PC-9 (cell line): ENCODE results near the gene DMRTA1.

Source experiments
- EZH2 ChIP-seq: fragments of 200-600 bp; sonication (generic); IDR thresholded peaks from 2 replicates; pipeline ENCODE4 v1.8.0; 2017; ENCODE audit warnings: antibody characterized with exemption, low read depth
- TF ChIP-seq, protein P1 (sequence below): fragments of 200-600 bp; sonication (generic); conservative IDR thresholded peaks from 2 replicates; pipeline ENCODE4 v1.6.1; 2017; ENCODE audit warnings: mixed run types, antibody characterized with exemption, mild to moderate bottlenecking, moderate library complexity

DNA sequence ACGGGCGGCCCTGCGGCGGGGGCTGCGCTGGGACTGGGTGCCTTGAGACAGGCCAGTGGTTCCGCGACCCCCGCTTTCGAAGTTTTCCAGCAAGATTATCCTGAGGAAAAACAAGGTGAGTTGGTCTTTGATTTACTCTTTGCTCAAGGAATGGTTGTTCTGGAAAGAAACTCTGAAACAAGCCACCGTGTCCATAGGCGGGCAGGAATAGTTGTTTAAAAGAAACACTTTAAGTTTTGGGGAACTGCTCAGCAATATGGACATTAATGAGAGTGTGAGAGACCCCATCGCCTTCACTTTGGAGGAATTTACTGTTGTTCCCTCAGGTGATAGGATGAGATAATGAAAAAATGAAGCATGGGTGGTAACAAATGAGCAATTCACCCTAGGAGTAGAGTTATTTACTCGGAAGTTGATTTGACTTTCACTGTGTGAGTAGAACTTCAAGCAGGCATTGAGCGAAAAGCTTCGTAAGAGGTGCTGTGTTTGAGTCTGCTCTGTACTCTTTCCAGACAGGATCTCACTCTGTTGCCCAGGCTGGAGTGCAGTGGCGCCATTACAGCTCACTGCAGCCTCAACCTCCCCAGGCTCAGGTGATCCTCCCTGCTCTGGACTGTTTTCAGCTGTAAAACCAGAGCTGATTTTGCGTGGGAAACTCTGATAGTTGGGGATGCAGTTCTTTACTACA is 1.1 kb downstream of the DMRTA1 start:
- TF ChIP-seq, protein P1, sequence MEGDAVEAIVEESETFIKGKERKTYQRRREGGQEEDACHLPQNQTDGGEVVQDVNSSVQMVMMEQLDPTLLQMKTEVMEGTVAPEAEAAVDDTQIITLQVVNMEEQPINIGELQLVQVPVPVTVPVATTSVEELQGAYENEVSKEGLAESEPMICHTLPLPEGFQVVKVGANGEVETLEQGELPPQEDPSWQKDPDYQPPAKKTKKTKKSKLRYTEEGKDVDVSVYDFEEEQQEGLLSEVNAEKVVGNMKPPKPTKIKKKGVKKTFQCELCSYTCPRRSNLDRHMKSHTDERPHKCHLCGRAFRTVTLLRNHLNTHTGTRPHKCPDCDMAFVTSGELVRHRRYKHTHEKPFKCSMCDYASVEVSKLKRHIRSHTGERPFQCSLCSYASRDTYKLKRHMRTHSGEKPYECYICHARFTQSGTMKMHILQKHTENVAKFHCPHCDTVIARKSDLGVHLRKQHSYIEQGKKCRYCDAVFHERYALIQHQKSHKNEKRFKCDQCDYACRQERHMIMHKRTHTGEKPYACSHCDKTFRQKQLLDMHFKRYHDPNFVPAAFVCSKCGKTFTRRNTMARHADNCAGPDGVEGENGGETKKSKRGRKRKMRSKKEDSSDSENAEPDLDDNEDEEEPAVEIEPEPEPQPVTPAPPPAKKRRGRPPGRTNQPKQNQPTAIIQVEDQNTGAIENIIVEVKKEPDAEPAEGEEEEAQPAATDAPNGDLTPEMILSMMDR, result no peak
- TF ChIP-seq EZH2, result no peak
